Heart right ventricle (tissue), 16 donors: ENCODE results near the gene TMEM151A. TPM values are rescaled to one million over a fixed set of nuclear protein-coding genes. Genes with fewer than 3 reads are reported as not detected.

ENCODE experiments used
- ATAC-seq, 8 donors: fragments of 200-7000 bp; cut with Tn5 transposase; one replicate each; pipeline ENCODE4 v1.9.1; 2020; ENCODE audit warnings: mild to moderate bottlenecking in 8 of 8, moderate library complexity in 8 of 8, moderate number of reproducible peaks in 1 of 8
- DNase-seq, 2 donors: peaks; one replicate each; pipeline ENCODE4 v3.0.0-alpha.2; 2020
- H3K27ac ChIP-seq, 10 donors: fragments of 200-600 bp; sonication (generic) in 2 of 10; one replicate each; pipeline versions ENCODE4 v1.5.0 to v1.8.0; 2020 to 2022; ENCODE audit warnings: mild to moderate bottlenecking in 3 of 10
- H3K27me3 ChIP-seq, 7 donors: fragments of 200-600 bp; one replicate each; pipeline ENCODE4 v1.8.0; 2021 to 2022; ENCODE audit warnings: mild to moderate bottlenecking in 2 of 7
- H3K36me3 ChIP-seq, 9 donors: fragments of 200-600 bp; sonication (generic) in 1 of 9; one replicate each; pipeline versions ENCODE4 v1.5.0 to v1.8.0; 2020 to 2022; ENCODE audit warnings: mild to moderate bottlenecking in 2 of 9
- H3K4me1 ChIP-seq, 9 donors: fragments of 200-600 bp; sonication (generic) in 1 of 9; one replicate each; pipeline versions ENCODE4 v1.5.0 to v1.8.0; 2020 to 2022; ENCODE audit warnings: mild to moderate bottlenecking in 4 of 9
- H3K4me3 ChIP-seq, 10 donors: fragments of 200-600 bp; sonication (generic) in 2 of 10; one replicate each; pipeline versions ENCODE4 v1.5.0 to v1.8.0; 2020 to 2022; ENCODE audit warnings: mild to moderate bottlenecking in 7 of 10, moderate library complexity in 2 of 10
- H3K9me3 ChIP-seq, 11 donors: fragments of 200-600 bp in 10 of 11; sonication (generic) in 2 of 11; one replicate each; pipeline versions ENCODE4 v1.5.0 to v1.8.0; 2013 to 2022; ENCODE audit warnings: mild to moderate bottlenecking in 2 of 11, control low read depth in 1 of 11, moderate library complexity in 1 of 11
- CTCF ChIP-seq, 9 donors: fragments of 200-600 bp; sonication (generic) in 2 of 9; IDR thresholded peaks; one replicate each; pipeline versions ENCODE4 v1.5.0 to v1.8.0; 2021 to 2022; ENCODE audit warnings: antibody characterized with exemption in 9 of 9, mild to moderate bottlenecking in 5 of 9, moderate library complexity in 1 of 9
- WGBS, 2 donors: extraction: QIAGEN DNeasy Blood & Tissue Kit; methylation state at CpG; one replicate each; pipeline ENCODE4 v1.1.7; 2013; ENCODE audit warnings: inconsistent platforms in 1 of 2; 5-methylcytosine and 5-hydroxymethylcytosine counted together
- intact Hi-C, 10 donors: fragments of 100-400 bp; cut with DNase I; formaldehyde crosslinking; loops; one replicate each; pipeline versions ENCODE4 v1.11.1 to v1.14.2; 2022
- polyA plus RNA-seq, 2 donors: library from polyadenylated mRNA; stranded (reverse); fragments of 200-250 nt; gene quantifications; one replicate each; pipeline ENCODE4 v1.2.3, GENCODE V29; 2013
- total RNA-seq, 10 donors: library from RNA; stranded (reverse); fragmentation: NEBNext Ultra II Directional in 3 of 10; extraction: Animal tissue kit (Norgen Biotek cat#: 25700) in 3 of 10; gene quantifications; one replicate each; pipeline versions ENCODE4 v1.2.1 to v1.2.4, GENCODE V29; 2021 to 2023
- donor health status: Arrhythmogenic right ventricular cardiomyopathy.
- donor health status: ischemic (EF 13 %, LVEDD 7.1; RV severe dilation, severe dysfunction).
- donor health status: healthy with polysubstance abuse.
- donor health status: DM: no; HTN: yes; CAD: no.
- donor health status: DM: no; HTN: no; CAD: no.
- donor health status: ischemic (EF 25% LVEDD 6.9; RV normal size, moderate dysfunction).
- donor health status: ischemic (EF 25% LVEDD 5.7; RV mildly dilated, moderate dysfunction).
- donor health status: healthy.
- donor health status: DM: yes; HTN: yes; CAD: no.
- donor health status: Ischemic cardiomyopathy.
- donor health status: ischemic (EF 35%, LVEDD 5.7; RV mildly dilated, moderate dysfunction).
- donor health status: nonischemic (EF 11% LVEDD 7.7; RV severe dilation, severe dysfunction).
- donor health status: DM: yes; HTN: yes; CAD: no.
- donor health status: PGD.
- donor health status: ischemic (EF 29% LVEDD 5.4; RV normal size, mild dysfunction).
- donor health status: nonischemic (EF 23%, LVEDD 6.1; RV moderate dilation, normal function).

Gene TMEM151A
- total and polyA plus RNA-seq, 12 donors = 0.10 to 0.24 (median 0.19) TPM; not detected in 7

GRCh38 chr11:66311470-66311964 is 19.8 kb downstream of the TMEM151A start:
- peaks cover under 1 to 34% (median 18%) of the 10 kb centered on the region in 9 donors for H3K4me1 ChIP-seq
- peak overlapping the region; percentile 31 to 94 (median 85) for H3K27ac ChIP-seq
- peak overlapping the region in 9 of 10 donors; percentile 28 to 76 (median 60) for H3K4me3 ChIP-seq
- H3K36me3 ChIP-seq = no peaks in the 10 kb centered on the region
- ATAC-seq = no peak
- H3K27me3 ChIP-seq = peaks cover 0 to 2% (median 0%) of the 10 kb centered on the region in 7 donors
- TF ChIP-seq CTCF (IDR thresholded peaks at IDR 0.05) = peak in 3 of 9 donors; percentile 85 to 91 (median 90)
- H3K9me3 ChIP-seq = no peaks in the 10 kb centered on the region
- intact Hi-C loops = loop anchor here in 8 of 10 donors (1.0 to 10.0 kb wide), 5 partner anchors 17 to 77 kb away; partner anchors contain the start of genes B4GAT1 (in 2 of the 8) and BRMS1 (in 2 of the 8)
- DNase-seq = no peak
- 24% methylated on average over 26 of the region's 26 CpGs for WGBS, 2 donors

GRCh38 chr11:66311965-66312548 is 20.4 kb downstream of the TMEM151A start:
- no peaks in the 10 kb centered on the region for H3K9me3 ChIP-seq
- WGBS, 2 donors = 0 to 1% methylated on average over 44 of the region's 44 CpGs
- H3K4me3 ChIP-seq = peak overlapping the region; percentile 24 to 76 (median 60)
- peaks cover 0 to 6% (median 0%) of the 10 kb centered on the region in 7 donors for H3K27me3 ChIP-seq
- peak overlapping the region; percentile 31 to 94 (median 85) for H3K27ac ChIP-seq
- H3K36me3 ChIP-seq = no peaks in the 10 kb centered on the region
- H3K4me1 ChIP-seq = peaks cover 4 to 38% (median 21%) of the 10 kb centered on the region in 9 donors
- intact Hi-C loops = loop anchor here in 8 of 10 donors (1.0 to 10.0 kb wide), 8 partner anchors 16 to 77 kb away; partner anchors contain the start of genes B4GAT1 (in 2 of the 8), BRMS1 (in 2 of the 8) and YIF1A (in 1 of the 8)
- peak; percentile 74 to 90 (median 86) for ATAC-seq
- TF ChIP-seq CTCF (IDR thresholded peaks at IDR 0.05) = peak; percentile 2 to 98 (median 89)
- DNase-seq = peak; percentile 92 to 93

GRCh38 chr11:66312549-66313320 is 21.0 kb downstream of the TMEM151A start:
- peak; percentile 99 for DNase-seq
- no peaks in the 10 kb centered on the region for H3K9me3 ChIP-seq
- peak; percentile 83 to 92 (median 88) for ATAC-seq
- no peaks in the 10 kb centered on the region for H3K36me3 ChIP-seq
- peaks cover 0 to 6% (median 0%) of the 10 kb centered on the region in 7 donors for H3K27me3 ChIP-seq
- no peak for TF ChIP-seq CTCF (IDR thresholded peaks at IDR 0.05)
- H3K4me3 ChIP-seq = peak overlapping the region; percentile 24 to 76 (median 60)
- 1 to 2% methylated on average over 52 of the region's 52 CpGs for WGBS, 2 donors
- peak overlapping the region; percentile 73 to 94 (median 85) for H3K27ac ChIP-seq
- intact Hi-C loops = loop anchor here in 8 of 10 donors (1.0 to 10.0 kb wide), 7 partner anchors 16 to 75 kb away; partner anchors contain the start of genes B4GAT1 (in 2 of the 8), BRMS1 (in 2 of the 8) and YIF1A (in 1 of the 8)
- H3K4me1 ChIP-seq = peaks cover 10 to 45% (median 28%) of the 10 kb centered on the region in 9 donors
